ENCODE results near the gene DMRTA1.

DNA sequence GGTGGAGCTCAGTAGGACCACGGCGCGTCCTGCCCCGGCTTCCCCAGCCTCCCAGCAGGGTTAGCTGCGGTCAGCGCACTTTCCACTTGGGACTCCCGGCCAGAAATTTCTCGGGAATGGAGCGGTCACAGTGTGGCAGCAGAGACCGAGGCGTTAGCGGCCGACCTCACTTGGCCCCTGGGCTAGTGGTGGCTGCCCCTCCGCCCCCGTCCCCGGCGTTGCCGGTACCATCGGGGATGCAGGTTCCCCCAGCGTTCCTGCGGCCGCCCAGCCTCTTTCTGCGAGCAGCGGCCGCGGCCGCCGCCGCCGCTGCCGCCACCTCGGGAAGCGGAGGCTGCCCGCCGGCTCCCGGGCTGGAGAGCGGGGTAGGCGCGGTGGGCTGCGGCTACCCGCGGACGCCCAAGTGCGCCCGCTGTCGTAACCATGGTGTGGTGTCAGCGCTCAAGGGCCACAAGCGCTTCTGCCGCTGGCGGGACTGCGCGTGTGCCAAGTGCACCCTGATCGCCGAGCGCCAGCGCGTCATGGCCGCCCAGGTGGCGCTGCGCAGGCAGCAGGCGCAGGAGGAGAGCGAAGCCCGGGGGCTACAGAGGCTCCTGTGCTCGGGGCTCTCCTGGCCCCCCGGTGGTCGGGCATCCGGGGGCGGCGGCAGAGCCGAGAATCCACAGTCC is 460 bp downstream of the DMRTA1 start:
- TF ChIP-seq RAD21 (IDR thresholded peaks at IDR 0.05; ENCODE audit: low read length) (no peak), JUND (IDR thresholded peaks at IDR 0.05) (no peak), RXRA (IDR thresholded peaks at IDR 0.05; ENCODE audit: borderline replicate concordance, low read depth) (no peak), POLR2AphosphoS5 (IDR thresholded peaks at IDR 0.05; ENCODE audit: low read depth, low read length) (no peak), FOXJ3 (CRISPR knock-in tag; IDR thresholded peaks at IDR 0.05) (no peak)
- TF ChIP-seq, protein P1, sequence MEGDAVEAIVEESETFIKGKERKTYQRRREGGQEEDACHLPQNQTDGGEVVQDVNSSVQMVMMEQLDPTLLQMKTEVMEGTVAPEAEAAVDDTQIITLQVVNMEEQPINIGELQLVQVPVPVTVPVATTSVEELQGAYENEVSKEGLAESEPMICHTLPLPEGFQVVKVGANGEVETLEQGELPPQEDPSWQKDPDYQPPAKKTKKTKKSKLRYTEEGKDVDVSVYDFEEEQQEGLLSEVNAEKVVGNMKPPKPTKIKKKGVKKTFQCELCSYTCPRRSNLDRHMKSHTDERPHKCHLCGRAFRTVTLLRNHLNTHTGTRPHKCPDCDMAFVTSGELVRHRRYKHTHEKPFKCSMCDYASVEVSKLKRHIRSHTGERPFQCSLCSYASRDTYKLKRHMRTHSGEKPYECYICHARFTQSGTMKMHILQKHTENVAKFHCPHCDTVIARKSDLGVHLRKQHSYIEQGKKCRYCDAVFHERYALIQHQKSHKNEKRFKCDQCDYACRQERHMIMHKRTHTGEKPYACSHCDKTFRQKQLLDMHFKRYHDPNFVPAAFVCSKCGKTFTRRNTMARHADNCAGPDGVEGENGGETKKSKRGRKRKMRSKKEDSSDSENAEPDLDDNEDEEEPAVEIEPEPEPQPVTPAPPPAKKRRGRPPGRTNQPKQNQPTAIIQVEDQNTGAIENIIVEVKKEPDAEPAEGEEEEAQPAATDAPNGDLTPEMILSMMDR (IDR thresholded peaks at IDR 0.05): no peak; the same call in 1 of the 2 replicates
- TF ChIP-seq, protein P2, sequence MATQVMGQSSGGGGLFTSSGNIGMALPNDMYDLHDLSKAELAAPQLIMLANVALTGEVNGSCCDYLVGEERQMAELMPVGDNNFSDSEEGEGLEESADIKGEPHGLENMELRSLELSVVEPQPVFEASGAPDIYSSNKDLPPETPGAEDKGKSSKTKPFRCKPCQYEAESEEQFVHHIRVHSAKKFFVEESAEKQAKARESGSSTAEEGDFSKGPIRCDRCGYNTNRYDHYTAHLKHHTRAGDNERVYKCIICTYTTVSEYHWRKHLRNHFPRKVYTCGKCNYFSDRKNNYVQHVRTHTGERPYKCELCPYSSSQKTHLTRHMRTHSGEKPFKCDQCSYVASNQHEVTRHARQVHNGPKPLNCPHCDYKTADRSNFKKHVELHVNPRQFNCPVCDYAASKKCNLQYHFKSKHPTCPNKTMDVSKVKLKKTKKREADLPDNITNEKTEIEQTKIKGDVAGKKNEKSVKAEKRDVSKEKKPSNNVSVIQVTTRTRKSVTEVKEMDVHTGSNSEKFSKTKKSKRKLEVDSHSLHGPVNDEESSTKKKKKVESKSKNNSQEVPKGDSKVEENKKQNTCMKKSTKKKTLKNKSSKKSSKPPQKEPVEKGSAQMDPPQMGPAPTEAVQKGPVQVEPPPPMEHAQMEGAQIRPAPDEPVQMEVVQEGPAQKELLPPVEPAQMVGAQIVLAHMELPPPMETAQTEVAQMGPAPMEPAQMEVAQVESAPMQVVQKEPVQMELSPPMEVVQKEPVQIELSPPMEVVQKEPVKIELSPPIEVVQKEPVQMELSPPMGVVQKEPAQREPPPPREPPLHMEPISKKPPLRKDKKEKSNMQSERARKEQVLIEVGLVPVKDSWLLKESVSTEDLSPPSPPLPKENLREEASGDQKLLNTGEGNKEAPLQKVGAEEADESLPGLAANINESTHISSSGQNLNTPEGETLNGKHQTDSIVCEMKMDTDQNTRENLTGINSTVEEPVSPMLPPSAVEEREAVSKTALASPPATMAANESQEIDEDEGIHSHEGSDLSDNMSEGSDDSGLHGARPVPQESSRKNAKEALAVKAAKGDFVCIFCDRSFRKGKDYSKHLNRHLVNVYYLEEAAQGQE (IDR thresholded peaks at IDR 0.05; ENCODE audit: low read depth, low read length): no peak
